GM18526 (cell line): ENCODE measurements around the gene FA2H.

Experiments
- POLR2A ChIP-seq: IDR thresholded peaks from 3 replicates; pipeline ENCODE4 v1.6.1; 2011; ENCODE audit not compliant: insufficient read length; ENCODE audit errors: extremely low read depth

Gene FA2H, protein sequence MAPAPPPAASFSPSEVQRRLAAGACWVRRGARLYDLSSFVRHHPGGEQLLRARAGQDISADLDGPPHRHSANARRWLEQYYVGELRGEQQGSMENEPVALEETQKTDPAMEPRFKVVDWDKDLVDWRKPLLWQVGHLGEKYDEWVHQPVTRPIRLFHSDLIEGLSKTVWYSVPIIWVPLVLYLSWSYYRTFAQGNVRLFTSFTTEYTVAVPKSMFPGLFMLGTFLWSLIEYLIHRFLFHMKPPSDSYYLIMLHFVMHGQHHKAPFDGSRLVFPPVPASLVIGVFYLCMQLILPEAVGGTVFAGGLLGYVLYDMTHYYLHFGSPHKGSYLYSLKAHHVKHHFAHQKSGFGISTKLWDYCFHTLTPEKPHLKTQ

DNA sequence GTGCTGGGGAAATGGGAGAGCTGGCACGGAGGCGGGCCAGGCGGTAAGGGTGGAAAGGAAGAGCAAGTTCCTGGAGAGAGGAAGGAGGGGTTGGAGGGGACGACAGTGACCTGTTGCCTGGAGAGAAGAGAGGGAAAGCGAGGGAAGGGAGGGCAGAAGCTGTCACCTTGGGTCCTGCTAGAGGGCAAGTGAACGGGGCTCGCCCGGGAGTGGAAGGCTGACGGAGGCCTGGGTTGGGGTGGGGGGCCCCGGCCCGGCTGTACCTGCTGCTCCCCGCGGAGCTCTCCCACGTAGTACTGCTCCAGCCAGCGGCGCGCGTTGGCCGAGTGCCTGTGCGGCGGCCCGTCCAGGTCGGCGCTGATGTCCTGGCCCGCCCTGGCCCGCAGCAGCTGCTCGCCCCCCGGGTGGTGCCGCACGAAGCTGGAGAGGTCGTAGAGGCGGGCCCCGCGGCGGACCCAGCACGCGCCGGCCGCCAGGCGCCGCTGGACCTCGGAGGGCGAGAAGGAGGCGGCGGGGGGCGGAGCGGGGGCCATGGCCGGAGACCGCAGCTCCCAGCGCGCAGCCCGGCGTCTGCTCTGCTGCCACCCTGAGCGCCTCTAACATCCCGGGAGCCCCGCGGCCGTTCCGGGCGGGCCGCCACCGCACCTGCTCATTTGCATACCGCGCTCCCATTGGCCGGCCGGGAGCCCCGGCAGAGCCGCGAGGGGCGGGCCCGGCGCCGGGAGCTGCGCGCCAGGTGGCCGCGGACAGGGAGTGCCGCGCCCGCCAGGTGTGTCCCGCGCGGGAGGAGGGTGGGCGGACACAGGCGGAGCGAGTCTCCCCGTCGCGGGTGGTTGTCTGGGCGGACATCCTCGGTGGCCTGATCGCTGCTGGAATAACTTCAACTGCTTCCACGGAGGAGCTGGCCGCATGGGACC lies at the start of gene FA2H:
Gene FA2H (minus strand): TSS at position 598 of the 917 bp plus-strand sequence. CDS start 65 bp downstream, at position 533.
- TF ChIP-seq POLR2A, result peak; percentile 40

GRCh38 chr16:74817851-74818250 lies 43.2 kb upstream of the FA2H start:
- no peak for TF ChIP-seq POLR2A

DNA sequence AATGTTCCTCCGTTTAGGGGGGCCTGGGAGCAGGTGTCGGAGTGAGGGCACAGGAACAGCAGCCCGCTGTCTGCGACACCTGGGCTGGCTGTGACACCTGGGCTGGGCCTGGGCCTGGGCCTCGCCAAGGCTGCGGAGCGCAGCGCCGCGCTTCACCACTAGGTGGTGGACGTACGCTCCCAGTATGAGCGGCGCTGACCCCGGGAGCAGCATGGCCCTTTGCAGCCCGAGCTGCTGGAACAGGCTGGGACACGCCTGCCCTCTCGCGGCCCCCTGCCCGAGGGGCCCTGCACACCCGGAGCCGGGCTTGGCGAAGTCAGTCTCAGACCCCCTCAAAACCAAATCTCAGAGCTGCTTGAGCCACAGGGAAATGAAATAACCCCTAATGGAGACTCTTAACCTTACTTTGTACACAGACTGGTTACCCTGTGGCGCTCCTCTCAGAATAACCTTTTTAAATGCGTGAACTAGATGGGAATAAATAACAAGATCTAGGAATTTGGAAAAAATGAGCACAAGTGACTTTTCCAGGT lies 38.6 kb upstream of the FA2H start:
- TF ChIP-seq POLR2A, result no peak

GRCh38 chr16:74811911-74812310 lies 37.3 kb upstream of the FA2H start:
- TF ChIP-seq POLR2A, result no peak

DNA sequence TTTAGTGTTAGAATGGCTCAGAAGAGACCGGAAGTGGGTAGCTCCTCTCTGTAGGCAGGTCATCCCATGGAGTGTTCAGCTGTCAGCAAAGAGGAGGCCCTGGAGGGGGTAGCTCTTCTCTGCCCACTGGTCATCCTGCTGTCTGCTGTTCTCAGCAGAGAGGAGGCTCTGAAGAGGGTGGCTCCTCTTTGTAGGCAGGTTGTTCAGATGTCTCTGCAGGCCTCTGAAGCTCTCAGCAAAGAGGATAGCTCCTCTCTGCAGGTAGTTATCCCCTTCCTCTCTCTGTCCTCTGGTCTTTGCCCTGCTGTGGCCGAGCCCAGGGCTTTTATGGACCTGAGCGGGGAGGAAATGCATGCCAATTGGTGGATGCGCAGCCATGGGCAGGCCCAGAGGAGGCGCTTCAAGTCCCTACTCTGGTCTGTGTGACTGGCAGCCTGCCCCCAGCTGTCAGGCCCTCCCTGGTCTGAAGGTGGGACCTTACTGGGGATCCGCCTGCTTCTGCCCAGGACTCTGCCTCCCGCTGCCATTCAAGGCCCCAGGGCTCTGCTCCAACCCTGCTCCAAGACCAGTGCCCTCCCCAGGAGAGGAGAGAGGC lies 32.5 kb upstream of the FA2H start:
- TF ChIP-seq POLR2A, result no peak

DNA sequence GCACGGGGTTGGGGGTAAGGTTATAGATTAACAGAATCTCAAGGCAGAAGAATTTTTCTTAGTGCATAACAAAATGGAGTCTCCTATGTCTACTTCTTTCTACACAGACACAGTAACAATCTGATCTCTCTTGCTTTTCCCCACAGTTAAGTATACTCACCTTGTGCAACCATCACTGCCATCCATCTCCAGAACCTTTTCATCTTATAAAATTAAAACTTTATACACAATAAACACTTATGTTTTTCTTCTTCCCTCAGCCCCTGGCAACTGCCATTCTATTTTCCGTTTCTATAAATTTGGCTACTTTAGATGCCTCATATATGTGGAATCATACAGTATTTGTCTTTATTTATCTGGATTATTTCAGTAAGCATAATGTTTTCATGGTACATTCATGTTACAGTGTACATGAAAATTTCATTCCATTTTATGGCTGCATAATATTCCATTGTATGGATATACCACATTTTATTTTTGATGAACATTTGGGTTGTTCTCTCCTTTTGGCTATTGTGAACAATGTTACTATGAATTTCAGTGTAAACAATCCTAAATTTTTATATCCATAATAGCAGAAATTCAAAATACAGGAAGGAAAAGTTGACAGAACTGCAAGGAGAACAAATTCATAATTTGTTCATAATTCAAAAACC lies 25.7 kb upstream of the FA2H start:
- no peak for TF ChIP-seq POLR2A

GRCh38 chr16:74797414-74797813 lies 22.8 kb upstream of the FA2H start:
- no peak for TF ChIP-seq POLR2A

DNA sequence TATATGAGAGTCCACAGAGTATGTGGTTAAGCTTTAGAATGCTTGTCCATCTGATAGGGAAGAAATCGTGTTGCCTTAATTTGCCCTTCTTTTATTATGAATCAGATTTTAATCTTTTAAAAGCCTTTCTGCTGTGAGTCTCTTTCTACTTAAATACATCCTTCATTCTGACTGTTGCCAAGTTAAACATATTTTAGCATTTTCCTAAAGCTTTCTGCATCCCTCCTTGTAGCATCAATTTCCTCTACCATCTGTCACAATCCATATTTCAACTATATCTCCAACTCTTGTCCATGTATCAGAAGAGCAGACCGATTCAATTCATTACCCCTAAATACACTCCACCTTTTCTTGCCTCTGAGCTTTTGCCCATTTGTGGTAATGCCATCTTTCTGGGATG lies 20.5 kb upstream of the FA2H start:
- no peak for TF ChIP-seq POLR2A

GRCh38 chr16:74794668-74795067 lies 20.0 kb upstream of the FA2H start:
- TF ChIP-seq POLR2A, result no peak

- TF ChIP-seq POLR2A, result no peak
Observed at GRCh38 chr16:74793571-74793970, 19.0 kb upstream of the FA2H start.

GRCh38 chr16:74792225-74792624 lies 17.6 kb upstream of the FA2H start:
- TF ChIP-seq POLR2A, result no peak

DNA sequence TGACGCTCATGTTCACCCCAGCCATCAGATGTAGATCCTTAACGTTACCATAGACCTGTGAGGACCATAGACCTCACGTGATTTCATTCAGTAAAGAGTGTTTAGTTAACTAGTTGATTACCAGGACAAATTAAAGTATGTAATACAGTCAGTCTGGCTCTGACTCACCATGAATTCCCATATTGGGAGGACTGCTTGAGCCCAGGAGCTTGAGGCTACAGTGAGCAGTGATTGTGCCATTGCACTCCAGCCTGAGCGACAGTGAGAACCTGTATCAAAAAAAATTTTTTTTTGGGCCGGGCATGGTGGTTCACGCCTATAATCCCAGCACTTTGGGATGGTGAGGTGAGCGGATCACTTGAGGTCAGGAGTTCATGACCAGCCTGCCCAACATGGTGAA lies 13.5 kb upstream of the FA2H start:
- TF ChIP-seq POLR2A, result no peak

DNA sequence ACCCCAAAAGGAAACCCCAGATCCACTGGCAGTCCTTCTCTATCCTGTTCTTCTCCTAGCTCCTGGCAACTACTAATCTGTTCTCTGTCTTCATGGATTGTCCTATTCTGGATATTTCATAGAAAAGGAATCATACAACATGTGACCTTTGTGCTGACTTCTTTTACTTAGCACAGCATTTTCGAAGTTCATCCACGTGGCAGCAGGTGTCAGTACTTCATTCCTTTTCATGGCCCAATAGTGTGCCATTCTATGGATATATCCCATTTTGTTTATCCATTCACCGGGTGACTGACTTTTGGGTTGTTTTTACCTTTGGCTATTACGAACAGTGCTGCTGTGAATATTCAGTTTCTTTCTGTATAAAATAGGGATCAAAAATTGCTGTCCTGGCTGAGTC lies 10.4 kb upstream of the FA2H start:
- TF ChIP-seq POLR2A, result no peak

DNA sequence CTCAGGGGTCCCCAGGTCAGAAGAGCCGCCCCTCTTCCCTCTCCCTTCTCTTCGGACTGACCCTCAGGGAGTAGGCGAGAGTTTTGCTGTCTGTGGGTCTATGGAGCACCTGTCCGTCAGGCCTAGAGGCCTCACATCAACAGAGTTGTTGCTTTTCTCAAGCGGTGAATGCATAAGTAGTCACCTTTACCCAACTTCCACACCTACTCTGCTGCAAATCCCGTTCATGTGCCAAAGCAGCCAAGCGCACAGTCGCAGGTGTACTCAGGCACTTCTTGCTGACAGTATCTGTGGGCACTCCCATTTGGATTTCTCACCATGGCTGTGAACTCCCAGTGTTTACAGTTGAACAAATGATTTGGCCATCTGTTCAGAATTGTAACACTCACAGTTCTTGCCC lies 4.0 kb upstream of the FA2H start:
- TF ChIP-seq POLR2A, result no peak

GRCh38 chr16:74776926-74777325 lies 2.3 kb upstream of the FA2H start:
- TF ChIP-seq POLR2A, result no peak
